Hepatocyte (in vitro differentiated cells): ENCODE measurements around the gene BRAP. TPM values are rescaled to one million over a fixed set of nuclear protein-coding genes. Genes with fewer than 3 reads are reported as not detected.
"Not testable (repeated sequence)": the region's sequence is repeated elsewhere in the genome, so short reads cannot be mapped to it uniquely, and the experiment has no call there.

Experiments
- DNase-seq: peaks from one replicate; pipeline ENCODE4 v3.0.0-alpha.2; 2016; ENCODE audit warnings: low spot score
- H2AFZ ChIP-seq: fragments of 200-600 bp; sonication (generic); 2 replicates; pipeline ENCODE4 v1.6.0; 2016; ENCODE audit warnings: antibody characterized with exemption, mild to moderate bottlenecking
- H3K27ac ChIP-seq: fragments of 200-600 bp; sonication (generic); 2 replicates; pipeline ENCODE4 v1.5.1; 2016; ENCODE audit warnings: mild to moderate bottlenecking
- H3K27me3 ChIP-seq: fragments of 200-600 bp; sonication (generic); 2 replicates; pipeline ENCODE4 v1.6.1; 2016
- H3K36me3 ChIP-seq: fragments of 200-600 bp; sonication (generic); replicated peaks from 2 replicates; pipeline ENCODE4 v1.5.1; 2016; ENCODE audit warnings: low read depth; ENCODE audit not compliant: insufficient read depth
- H3K4me1 ChIP-seq: fragments of 200-600 bp; sonication (generic); 2 replicates; pipeline ENCODE4 v1.5.1; 2016; ENCODE audit warnings: mild to moderate bottlenecking, moderate library complexity; ENCODE audit not compliant: insufficient read depth
- H3K4me2 ChIP-seq: fragments of 200-600 bp; sonication (generic); 2 replicates; pipeline ENCODE4 v1.6.0; 2016
- H3K4me3 ChIP-seq: fragments of 200-600 bp; sonication (generic); 2 replicates; pipeline ENCODE4 v1.5.1; 2016; ENCODE audit warnings: mild to moderate bottlenecking
- H3K79me2 ChIP-seq: fragments of 200-600 bp; sonication (generic); 2 replicates; pipeline ENCODE4 v1.6.0; 2017; ENCODE audit warnings: mild to moderate bottlenecking
- H3K9me2 ChIP-seq: fragments of 200-600 bp; sonication (generic); replicated peaks from 2 replicates; pipeline ENCODE4 v1.6.0; 2017; ENCODE audit warnings: mild to moderate bottlenecking; ENCODE audit not compliant: insufficient read depth
- H3K9me3 ChIP-seq: fragments of 200-600 bp; sonication (generic); 2 replicates; pipeline ENCODE4 v1.5.1; 2016; ENCODE audit warnings: low read depth, mild to moderate bottlenecking
- H4K20me1 ChIP-seq: fragments of 200-600 bp; sonication (generic); 2 replicates; pipeline ENCODE4 v1.6.0; 2016; ENCODE audit warnings: mild to moderate bottlenecking; ENCODE audit not compliant: insufficient read depth, poor library complexity, severe bottlenecking
- EZH2 ChIP-seq: fragments of 200-600 bp; sonication (generic); IDR thresholded peaks from 2 replicates; pipeline ENCODE4 v1.6.1; 2016; ENCODE audit warnings: antibody characterized with exemption, mild to moderate bottlenecking, borderline replicate concordance
- EZH2phosphoT487 ChIP-seq: fragments of 200-600 bp; sonication (generic); IDR thresholded peaks from one replicate; pipeline ENCODE4 v1.6.1; 2018; ENCODE audit warnings: antibody characterized with exemption, mild to moderate bottlenecking, low read depth, moderate library complexity; ENCODE audit not compliant: unreplicated experiment, severe bottlenecking
- WGBS: methylation state at CpG from one replicate; pipeline ENCODE4 v1.1.6; 2016; ENCODE audit warnings: low lambda C conversion rate; ENCODE audit errors: missing lambda C conversion rate; 5-methylcytosine and 5-hydroxymethylcytosine counted together
- polyA plus RNA-seq: library from polyadenylated mRNA; unstranded; fragments of >200 nt; fragmentation: Nextera tagmentation; extraction: Ambion mirVana; gene quantifications from 2 replicates; pipeline ENCODE4 v1.2.1, GENCODE V29; 2016
- total RNA-seq: library from RNA; depleted of rRNA; stranded (reverse); fragments of >200 nt; gene quantifications from 2 replicates; pipeline ENCODE4 v1.2.3, GENCODE V29; 2014
- TF ChIP-seq, protein P1 (sequence below): fragments of 200-600 bp; sonication (generic); IDR thresholded peaks from 2 replicates; pipeline ENCODE4 v1.5.1; 2016; ENCODE audit warnings: antibody characterized with exemption, mild to moderate bottlenecking; ENCODE audit not compliant: poor library complexity

The BRAP gene
- total and polyA plus RNA-seq, 2 experiments from 2014 or later = 13.9 to 16.8 TPM

DNA sequence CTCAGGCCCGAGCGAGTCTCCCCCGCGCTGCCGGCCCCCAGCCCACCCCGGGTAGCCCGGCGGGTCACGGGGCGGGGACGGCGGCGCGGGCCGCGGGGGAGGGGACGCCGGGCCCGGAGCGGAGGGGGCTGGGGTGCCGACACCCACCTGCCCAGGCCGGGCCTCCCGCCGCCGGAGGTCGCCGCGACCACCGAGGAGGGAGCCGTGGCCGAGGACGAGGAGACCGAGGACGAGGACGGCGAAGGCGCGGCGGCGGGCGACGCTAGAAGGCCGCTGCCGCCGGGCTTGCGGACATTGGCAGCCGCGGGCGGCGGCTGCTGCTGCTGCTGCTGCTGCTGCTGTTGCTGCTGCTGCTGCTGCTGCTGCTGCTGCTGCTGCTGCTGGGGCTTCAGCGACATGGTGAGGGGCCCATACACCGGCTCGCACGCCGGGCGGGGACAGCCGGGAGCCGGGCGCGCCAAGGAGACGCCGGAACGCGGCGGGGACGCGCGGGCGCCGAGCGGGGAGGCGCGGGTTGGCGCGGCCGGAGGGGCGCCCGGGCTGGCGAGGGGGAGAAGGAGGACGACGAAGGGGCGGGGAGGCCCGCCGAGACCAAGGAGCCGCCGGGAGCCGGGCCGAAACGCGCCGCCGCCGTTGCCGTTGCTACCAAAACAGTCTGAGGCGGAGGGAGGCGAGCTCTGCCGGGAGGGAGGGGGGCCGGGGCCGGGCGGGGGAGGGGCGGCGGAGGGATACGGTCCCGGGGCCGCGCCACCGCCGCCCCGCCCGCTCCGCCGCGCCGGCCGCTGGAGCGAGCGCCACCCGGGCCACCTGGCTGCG, 86.9 kb downstream of the BRAP start, which contains the start of gene ATXN2:
Gene ATXN2, minus strand, starts transcription at position 679 of the 816 bp plus-strand sequence. Its CDS starts 281 bp downstream, at position 398.
- Histone ChIP-seq H3K36me3 (no peaks in the 10 kb centered on the region), H3K27me3 (no peaks in the 10 kb centered on the region), H3K4me2 (peak within 1 kb of the TSS; percentile 86), H3K9me2 (no peaks in the 10 kb centered on the region), H3K4me3 (peak within 1 kb of the TSS; percentile 94), H4K20me1 (peaks cover 40% of the 10 kb centered on the region), H3K9me3 (no peaks in the 10 kb centered on the region), H3K27ac (peak within 1 kb of the TSS; percentile 96), H3K4me1 (peaks cover 33% of the 10 kb centered on the region), H2AFZ (peak within 1 kb of the TSS; percentile 57), H3K79me2 (peaks cover 66% of the 10 kb centered on the region)
- DNase-seq = peak; percentile 83
- TF ChIP-seq, protein P1, sequence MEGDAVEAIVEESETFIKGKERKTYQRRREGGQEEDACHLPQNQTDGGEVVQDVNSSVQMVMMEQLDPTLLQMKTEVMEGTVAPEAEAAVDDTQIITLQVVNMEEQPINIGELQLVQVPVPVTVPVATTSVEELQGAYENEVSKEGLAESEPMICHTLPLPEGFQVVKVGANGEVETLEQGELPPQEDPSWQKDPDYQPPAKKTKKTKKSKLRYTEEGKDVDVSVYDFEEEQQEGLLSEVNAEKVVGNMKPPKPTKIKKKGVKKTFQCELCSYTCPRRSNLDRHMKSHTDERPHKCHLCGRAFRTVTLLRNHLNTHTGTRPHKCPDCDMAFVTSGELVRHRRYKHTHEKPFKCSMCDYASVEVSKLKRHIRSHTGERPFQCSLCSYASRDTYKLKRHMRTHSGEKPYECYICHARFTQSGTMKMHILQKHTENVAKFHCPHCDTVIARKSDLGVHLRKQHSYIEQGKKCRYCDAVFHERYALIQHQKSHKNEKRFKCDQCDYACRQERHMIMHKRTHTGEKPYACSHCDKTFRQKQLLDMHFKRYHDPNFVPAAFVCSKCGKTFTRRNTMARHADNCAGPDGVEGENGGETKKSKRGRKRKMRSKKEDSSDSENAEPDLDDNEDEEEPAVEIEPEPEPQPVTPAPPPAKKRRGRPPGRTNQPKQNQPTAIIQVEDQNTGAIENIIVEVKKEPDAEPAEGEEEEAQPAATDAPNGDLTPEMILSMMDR = no peak
- no peak for TF ChIP-seq EZH2phosphoT487
- no peak for TF ChIP-seq EZH2
- 2% methylated on average over 25 of the region's 119 CpGs for WGBS

DNA sequence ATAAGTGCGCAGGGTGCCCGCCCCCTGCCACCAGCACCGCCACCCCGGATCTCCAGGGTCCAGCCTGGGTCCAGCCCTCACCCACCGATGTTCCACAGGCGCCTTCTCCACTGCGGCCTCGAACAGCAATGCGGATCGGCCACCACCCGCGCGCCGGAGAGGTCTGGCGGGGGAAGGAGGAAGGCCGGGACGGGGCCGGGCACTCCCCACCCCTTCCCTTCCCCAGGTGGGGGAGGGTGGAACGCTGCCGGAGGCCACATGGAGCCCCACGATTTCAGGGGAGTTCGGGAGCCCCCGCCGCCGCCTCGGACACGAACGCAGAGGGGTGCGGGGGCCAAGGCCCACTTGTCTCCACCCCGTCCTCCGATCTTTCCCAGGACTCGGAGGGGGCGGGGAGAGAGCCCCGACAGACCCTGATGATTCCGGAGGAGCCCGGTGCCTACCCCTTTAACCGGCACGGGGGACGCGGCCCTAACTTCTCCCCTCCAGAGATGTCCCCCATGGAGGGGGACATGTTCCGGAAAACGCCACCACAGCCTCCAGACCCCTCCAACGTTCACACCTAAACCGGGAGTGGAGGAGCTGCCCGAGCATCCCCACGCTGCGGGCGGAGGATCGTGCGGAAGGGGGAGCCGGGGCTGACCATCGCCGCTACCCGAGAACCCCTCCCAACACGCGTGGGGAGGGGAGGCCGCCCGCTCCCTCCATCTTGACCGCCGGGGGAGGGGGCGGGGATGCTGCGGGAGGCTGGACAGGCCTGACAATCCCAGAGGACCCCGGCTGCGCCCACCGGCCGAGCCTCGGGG, 87.7 kb downstream of the BRAP start:
- Histone ChIP-seq H3K27me3 (no peaks in the 10 kb centered on the region), H3K27ac (peak overlapping the region; percentile 96), H3K9me3 (no peaks in the 10 kb centered on the region), H3K4me2 (peak overlapping the region; percentile 86), H2AFZ (peak overlapping the region; percentile 57), H3K9me2 (no peaks in the 10 kb centered on the region), H3K4me3 (peak overlapping the region; percentile 94), H4K20me1 (peaks cover 48% of the 10 kb centered on the region), H3K4me1 (peaks cover 35% of the 10 kb centered on the region), H3K36me3 (no peaks in the 10 kb centered on the region), H3K79me2 (peaks cover 74% of the 10 kb centered on the region)
- DNase-seq = peak; percentile 63
- under 1% methylated on average over 46 of the region's 67 CpGs for WGBS
- TF ChIP-seq EZH2 = no peak
- TF ChIP-seq, protein P1 = no peak
- TF ChIP-seq EZH2phosphoT487 = no peak

DNA sequence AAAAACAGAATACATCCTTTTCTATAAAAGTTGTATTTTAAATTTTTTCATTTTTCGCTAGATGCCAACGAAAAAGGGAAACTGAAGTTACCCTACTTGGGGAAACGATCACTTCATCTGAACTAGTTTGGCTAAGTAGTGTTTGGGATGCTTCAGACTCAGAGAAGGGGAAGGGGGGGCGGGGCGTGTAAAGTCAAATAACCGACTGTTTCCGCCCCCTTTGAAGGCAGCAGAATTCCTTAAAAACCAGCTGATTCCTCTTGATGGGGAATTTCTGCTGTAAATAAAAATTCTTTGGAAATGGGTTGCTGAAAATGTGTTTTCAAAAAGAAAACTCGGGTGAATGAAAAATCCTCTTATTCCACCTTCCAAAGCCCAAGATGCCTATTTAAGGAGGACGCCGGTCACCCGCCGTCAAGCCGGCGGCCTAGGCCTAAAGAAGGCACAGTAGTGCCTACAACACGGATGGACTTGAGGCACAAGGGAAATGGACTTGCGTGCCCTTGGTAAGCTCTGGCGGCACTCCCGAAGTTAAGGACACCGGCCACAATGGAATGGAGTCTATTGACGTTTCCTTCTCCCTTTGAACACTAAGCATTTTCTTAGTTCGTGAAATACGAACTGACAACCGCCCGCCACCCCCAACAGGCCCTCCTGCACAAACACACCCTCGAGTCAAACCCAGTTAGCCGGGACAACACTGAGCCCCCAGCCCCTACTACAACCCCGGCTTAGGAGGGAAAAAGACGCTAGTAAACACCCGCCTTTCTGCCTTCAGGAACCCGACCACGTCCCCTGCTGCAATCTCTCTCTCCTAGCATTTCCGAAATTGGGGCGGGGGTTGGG, 88.5 kb downstream of the BRAP start:
- peak; percentile 75 for DNase-seq
- WGBS = 3% methylated on average over 32 of the region's 33 CpGs
- Histone ChIP-seq H3K79me2 (peaks cover 77% of the 10 kb centered on the region), H3K4me2 (peak overlapping the region; percentile 86), H3K36me3 (no peaks in the 10 kb centered on the region), H3K4me3 (peak overlapping the region; percentile 94), H3K9me2 (no peaks in the 10 kb centered on the region), H4K20me1 (peaks cover 56% of the 10 kb centered on the region), H3K4me1 (peaks cover 35% of the 10 kb centered on the region), H2AFZ (peak overlapping the region; percentile 57), H3K9me3 (no peaks in the 10 kb centered on the region), H3K27ac (peak overlapping the region; percentile 96), H3K27me3 (no peaks in the 10 kb centered on the region)
- TF ChIP-seq EZH2 = no peak
- TF ChIP-seq, protein P1 = no peak

DNA sequence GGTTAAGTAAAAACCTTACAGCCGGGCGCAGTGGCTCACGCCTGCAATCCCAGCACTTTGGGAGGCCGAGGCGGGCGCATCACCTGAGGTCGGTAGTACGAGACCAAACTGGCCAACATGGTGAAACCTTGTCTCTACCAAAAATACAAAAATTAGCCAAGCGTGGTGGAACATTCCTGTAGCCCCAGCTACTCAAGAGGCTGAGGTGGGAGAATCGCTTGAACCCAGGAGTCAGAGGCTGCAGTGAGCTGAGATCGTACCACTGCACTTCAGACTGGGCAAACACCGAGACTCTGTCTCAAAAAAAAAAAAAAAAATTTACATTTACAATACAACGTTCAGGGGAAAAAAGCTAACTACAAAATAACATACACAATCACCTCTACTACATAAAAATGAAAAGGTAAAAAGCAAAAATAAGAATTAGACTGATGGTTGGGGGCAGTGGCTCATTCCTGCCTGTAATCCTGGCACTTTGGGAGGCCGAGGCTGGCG, 90.4 kb downstream of the BRAP start:
- Histone ChIP-seq H3K27ac (peak overlapping the region; percentile 96), H4K20me1 (peaks cover 75% of the 10 kb centered on the region)
- WGBS = 85% methylated on average over 15 of the region's 15 CpGs

More for the DNA sequence above, 90.4 kb downstream of the BRAP start:
- not testable (repeated sequence) for H3K36me3 ChIP-seq, H3K9me2 ChIP-seq, DNase-seq, H3K4me3 ChIP-seq, H2AFZ ChIP-seq, H3K9me3 ChIP-seq, H3K27me3 ChIP-seq
- H3K4me2 ChIP-seq = peak overlapping the region; percentile 86
- peaks cover 81% of the 10 kb centered on the region for H3K79me2 ChIP-seq
- H3K4me1 ChIP-seq = peaks cover 36% of the 10 kb centered on the region
